GM23338 (cell line): ENCODE measurements around the gene C1QL4.

Experiments
- CREB1 ChIP-seq: fragments of 250-450 bp; sonication (Bioruptor Pico); IDR thresholded peaks from 2 replicates; pipeline ENCODE4 v1.5.0; 2020; ENCODE audit warnings: low read depth, mild to moderate bottlenecking, moderate library complexity
- EZH2 ChIP-seq: fragments of 200-600 bp; sonication (generic); IDR thresholded peaks from one replicate; pipeline ENCODE4 v1.8.0; 2017; ENCODE audit warnings: antibody characterized with exemption, mild to moderate bottlenecking, low read depth; ENCODE audit not compliant: unreplicated experiment
- EZH2phosphoT487 ChIP-seq: fragments of 200-600 bp; sonication (generic); IDR thresholded peaks from one replicate; pipeline ENCODE4 v1.8.1; 2018; ENCODE audit warnings: antibody characterized with exemption; ENCODE audit not compliant: unreplicated experiment
- JUNB ChIP-seq: IDR thresholded peaks from one replicate; pipeline ENCODE4 v1.6.1; 2016; ENCODE audit warnings: antibody characterized with exemption; ENCODE audit not compliant: unreplicated experiment
- NANOG ChIP-seq: IDR thresholded peaks from 2 replicates; pipeline ENCODE4 v1.6.1; 2016; ENCODE audit warnings: antibody characterized with exemption, borderline replicate concordance
- POLR2AphosphoS5 ChIP-seq: IDR thresholded peaks from 2 replicates; pipeline ENCODE4 v1.6.1; 2016; ENCODE audit warnings: antibody characterized with exemption, low read depth
- STAT1 ChIP-seq: IDR thresholded peaks from one replicate; pipeline ENCODE4 v1.6.1; 2016; ENCODE audit warnings: antibody characterized with exemption; ENCODE audit not compliant: unreplicated experiment
- ZNF114 ChIP-seq: fragments of 250-450 bp; sonication (Bioruptor Pico); IDR thresholded peaks from 2 replicates; pipeline ENCODE4 v1.5.0; 2020; ENCODE audit warnings: mild to moderate bottlenecking, moderate library complexity
- ZNF331 ChIP-seq: fragments of 250-450 bp; sonication (Bioruptor Pico); IDR thresholded peaks from 2 replicates; pipeline ENCODE4 v1.5.0; 2020; ENCODE audit warnings: low read depth, mild to moderate bottlenecking, moderate library complexity
- TF ChIP-seq, protein P1 (sequence below), 2 experiments: fragments of 200-600 bp in 1 of 2; sonication (generic) in 1 of 2; conservative IDR thresholded peaks; 2 replicates each; pipeline versions ENCODE4 v1.5.1 to v1.6.1; 2016 to 2017; ENCODE audit warnings: antibody characterized with exemption in 2 of 2, low read depth in 2 of 2, mild to moderate bottlenecking in 2 of 2, moderate library complexity in 1 of 2
- TF ChIP-seq, protein P2 (sequence below): IDR thresholded peaks from one replicate; pipeline ENCODE4 v1.6.1; 2018; ENCODE audit warnings: antibody characterized with exemption; ENCODE audit not compliant: unreplicated experiment
- TF ChIP-seq, protein P3 (sequence below): IDR thresholded peaks from 2 replicates; pipeline ENCODE4 v1.6.1; 2016; ENCODE audit warnings: antibody characterized with exemption
- TF ChIP-seq, protein P4 (sequence below): fragments of 250-450 bp; sonication (Bioruptor Pico); IDR thresholded peaks from 2 replicates; pipeline ENCODE4 v1.5.0; 2020; ENCODE audit warnings: mild to moderate bottlenecking, moderate library complexity

DNA sequence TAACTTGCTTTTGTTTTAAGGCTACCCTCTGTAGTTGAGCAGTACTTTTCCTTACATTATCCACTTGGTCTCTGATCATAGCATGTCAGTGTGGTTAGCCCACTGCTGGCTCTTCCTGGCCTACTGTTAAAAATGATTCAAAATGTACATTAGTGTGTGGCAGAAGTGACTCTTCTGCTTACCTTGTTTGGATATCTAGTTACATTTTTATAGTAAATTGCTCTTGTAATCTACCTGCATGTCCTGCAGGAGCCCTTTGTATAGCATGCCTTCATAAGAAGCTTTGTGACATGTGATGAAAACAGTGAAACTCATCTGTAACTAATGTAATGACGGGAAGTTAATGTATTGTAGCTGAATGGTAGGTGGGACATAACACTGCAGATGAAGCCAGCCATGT is 38.4 kb upstream of the C1QL4 start:
- TF ChIP-seq, protein P1, sequence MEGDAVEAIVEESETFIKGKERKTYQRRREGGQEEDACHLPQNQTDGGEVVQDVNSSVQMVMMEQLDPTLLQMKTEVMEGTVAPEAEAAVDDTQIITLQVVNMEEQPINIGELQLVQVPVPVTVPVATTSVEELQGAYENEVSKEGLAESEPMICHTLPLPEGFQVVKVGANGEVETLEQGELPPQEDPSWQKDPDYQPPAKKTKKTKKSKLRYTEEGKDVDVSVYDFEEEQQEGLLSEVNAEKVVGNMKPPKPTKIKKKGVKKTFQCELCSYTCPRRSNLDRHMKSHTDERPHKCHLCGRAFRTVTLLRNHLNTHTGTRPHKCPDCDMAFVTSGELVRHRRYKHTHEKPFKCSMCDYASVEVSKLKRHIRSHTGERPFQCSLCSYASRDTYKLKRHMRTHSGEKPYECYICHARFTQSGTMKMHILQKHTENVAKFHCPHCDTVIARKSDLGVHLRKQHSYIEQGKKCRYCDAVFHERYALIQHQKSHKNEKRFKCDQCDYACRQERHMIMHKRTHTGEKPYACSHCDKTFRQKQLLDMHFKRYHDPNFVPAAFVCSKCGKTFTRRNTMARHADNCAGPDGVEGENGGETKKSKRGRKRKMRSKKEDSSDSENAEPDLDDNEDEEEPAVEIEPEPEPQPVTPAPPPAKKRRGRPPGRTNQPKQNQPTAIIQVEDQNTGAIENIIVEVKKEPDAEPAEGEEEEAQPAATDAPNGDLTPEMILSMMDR (conservative IDR thresholded peaks at IDR 0.05; ENCODE audit: low read depth in 2 of 2): no peak
- no peak for TF ChIP-seq EZH2
- TF ChIP-seq EZH2phosphoT487: no peak
- TF ChIP-seq POLR2AphosphoS5: no peak
- no peak for TF ChIP-seq JUNB
- no peak for TF ChIP-seq CREB1 (CRISPR knock-in tag)
- TF ChIP-seq, protein P2, sequence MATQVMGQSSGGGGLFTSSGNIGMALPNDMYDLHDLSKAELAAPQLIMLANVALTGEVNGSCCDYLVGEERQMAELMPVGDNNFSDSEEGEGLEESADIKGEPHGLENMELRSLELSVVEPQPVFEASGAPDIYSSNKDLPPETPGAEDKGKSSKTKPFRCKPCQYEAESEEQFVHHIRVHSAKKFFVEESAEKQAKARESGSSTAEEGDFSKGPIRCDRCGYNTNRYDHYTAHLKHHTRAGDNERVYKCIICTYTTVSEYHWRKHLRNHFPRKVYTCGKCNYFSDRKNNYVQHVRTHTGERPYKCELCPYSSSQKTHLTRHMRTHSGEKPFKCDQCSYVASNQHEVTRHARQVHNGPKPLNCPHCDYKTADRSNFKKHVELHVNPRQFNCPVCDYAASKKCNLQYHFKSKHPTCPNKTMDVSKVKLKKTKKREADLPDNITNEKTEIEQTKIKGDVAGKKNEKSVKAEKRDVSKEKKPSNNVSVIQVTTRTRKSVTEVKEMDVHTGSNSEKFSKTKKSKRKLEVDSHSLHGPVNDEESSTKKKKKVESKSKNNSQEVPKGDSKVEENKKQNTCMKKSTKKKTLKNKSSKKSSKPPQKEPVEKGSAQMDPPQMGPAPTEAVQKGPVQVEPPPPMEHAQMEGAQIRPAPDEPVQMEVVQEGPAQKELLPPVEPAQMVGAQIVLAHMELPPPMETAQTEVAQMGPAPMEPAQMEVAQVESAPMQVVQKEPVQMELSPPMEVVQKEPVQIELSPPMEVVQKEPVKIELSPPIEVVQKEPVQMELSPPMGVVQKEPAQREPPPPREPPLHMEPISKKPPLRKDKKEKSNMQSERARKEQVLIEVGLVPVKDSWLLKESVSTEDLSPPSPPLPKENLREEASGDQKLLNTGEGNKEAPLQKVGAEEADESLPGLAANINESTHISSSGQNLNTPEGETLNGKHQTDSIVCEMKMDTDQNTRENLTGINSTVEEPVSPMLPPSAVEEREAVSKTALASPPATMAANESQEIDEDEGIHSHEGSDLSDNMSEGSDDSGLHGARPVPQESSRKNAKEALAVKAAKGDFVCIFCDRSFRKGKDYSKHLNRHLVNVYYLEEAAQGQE: no peak
- TF ChIP-seq NANOG: no peak
- no peak for TF ChIP-seq ZNF114 (CRISPR knock-in tag)
- TF ChIP-seq, protein P3, sequence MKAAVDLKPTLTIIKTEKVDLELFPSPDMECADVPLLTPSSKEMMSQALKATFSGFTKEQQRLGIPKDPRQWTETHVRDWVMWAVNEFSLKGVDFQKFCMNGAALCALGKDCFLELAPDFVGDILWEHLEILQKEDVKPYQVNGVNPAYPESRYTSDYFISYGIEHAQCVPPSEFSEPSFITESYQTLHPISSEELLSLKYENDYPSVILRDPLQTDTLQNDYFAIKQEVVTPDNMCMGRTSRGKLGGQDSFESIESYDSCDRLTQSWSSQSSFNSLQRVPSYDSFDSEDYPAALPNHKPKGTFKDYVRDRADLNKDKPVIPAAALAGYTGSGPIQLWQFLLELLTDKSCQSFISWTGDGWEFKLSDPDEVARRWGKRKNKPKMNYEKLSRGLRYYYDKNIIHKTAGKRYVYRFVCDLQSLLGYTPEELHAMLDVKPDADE: no peak
- TF ChIP-seq ZNF331: no peak
- TF ChIP-seq STAT1: no peak
- TF ChIP-seq, protein P4, sequence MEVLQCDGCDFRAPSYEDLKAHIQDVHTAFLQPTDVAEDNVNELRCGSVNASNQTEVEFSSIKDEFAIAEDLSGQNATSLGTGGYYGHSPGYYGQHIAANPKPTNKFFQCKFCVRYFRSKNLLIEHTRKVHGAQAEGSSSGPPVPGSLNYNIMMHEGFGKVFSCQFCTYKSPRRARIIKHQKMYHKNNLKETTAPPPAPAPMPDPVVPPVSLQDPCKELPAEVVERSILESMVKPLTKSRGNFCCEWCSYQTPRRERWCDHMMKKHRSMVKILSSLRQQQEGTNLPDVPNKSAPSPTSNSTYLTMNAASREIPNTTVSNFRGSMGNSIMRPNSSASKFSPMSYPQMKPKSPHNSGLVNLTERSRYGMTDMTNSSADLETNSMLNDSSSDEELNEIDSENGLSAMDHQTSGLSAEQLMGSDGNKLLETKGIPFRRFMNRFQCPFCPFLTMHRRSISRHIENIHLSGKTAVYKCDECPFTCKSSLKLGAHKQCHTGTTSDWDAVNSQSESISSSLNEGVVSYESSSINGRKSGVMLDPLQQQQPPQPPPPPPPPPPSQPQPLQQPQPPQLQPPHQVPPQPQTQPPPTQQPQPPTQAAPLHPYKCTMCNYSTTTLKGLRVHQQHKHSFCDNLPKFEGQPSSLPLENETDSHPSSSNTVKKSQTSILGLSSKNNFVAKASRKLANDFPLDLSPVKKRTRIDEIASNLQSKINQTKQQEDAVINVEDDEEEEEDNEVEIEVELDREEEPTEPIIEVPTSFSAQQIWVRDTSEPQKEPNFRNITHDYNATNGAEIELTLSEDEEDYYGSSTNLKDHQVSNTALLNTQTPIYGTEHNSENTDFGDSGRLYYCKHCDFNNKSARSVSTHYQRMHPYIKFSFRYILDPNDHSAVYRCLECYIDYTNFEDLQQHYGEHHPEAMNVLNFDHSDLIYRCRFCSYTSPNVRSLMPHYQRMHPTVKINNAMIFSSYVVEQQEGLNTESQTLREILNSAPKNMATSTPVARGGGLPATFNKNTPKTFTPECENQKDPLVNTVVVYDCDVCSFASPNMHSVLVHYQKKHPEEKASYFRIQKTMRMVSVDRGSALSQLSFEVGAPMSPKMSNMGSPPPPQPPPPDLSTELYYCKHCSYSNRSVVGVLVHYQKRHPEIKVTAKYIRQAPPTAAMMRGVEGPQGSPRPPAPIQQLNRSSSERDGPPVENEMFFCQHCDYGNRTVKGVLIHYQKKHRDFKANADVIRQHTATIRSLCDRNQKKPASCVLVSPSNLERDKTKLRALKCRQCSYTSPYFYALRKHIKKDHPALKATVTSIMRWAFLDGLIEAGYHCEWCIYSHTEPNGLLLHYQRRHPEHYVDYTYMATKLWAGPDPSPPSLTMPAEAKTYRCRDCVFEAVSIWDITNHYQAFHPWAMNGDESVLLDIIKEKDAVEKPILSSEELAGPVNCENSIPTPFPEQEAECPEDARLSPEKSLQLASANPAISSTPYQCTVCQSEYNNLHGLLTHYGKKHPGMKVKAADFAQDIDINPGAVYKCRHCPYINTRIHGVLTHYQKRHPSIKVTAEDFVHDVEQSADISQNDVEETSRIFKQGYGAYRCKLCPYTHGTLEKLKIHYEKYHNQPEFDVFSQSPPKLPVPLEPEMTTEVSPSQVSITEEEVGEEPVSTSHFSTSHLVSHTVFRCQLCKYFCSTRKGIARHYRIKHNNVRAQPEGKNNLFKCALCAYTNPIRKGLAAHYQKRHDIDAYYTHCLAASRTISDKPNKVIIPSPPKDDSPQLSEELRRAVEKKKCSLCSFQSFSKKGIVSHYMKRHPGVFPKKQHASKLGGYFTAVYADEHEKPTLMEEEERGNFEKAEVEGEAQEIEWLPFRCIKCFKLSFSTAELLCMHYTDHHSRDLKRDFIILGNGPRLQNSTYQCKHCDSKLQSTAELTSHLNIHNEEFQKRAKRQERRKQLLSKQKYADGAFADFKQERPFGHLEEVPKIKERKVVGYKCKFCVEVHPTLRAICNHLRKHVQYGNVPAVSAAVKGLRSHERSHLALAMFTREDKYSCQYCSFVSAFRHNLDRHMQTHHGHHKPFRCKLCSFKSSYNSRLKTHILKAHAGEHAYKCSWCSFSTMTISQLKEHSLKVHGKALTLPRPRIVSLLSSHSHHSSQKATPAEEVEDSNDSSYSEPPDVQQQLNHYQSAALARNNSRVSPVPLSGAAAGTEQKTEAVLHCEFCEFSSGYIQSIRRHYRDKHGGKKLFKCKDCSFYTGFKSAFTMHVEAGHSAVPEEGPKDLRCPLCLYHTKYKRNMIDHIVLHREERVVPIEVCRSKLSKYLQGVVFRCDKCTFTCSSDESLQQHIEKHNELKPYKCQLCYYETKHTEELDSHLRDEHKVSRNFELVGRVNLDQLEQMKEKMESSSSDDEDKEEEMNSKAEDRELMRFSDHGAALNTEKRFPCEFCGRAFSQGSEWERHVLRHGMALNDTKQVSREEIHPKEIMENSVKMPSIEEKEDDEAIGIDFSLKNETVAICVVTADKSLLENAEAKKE (CRISPR knock-in tag): no peak
